ENCODE measurements around the gene S100A10.

S100A10 gene

GRCh38 chr1:152000964-152001630, 7.4 kb upstream of the S100A10 start:
- Mint-ChIP-seq H3K9me3 (no peaks in the 10 kb centered on the region), H3K36me3 (ENCODE audit: low read depth) (no peaks in the 10 kb centered on the region), H3K27ac (no peak overlapping the region), H3K4me3 (no peak overlapping the region), H3K4me1 (peaks cover 5% of the 10 kb centered on the region), H3K27me3 (peaks cover 9% of the 10 kb centered on the region)
- DNase-seq, result no peak
- ATAC-seq, result no peak

DNA sequence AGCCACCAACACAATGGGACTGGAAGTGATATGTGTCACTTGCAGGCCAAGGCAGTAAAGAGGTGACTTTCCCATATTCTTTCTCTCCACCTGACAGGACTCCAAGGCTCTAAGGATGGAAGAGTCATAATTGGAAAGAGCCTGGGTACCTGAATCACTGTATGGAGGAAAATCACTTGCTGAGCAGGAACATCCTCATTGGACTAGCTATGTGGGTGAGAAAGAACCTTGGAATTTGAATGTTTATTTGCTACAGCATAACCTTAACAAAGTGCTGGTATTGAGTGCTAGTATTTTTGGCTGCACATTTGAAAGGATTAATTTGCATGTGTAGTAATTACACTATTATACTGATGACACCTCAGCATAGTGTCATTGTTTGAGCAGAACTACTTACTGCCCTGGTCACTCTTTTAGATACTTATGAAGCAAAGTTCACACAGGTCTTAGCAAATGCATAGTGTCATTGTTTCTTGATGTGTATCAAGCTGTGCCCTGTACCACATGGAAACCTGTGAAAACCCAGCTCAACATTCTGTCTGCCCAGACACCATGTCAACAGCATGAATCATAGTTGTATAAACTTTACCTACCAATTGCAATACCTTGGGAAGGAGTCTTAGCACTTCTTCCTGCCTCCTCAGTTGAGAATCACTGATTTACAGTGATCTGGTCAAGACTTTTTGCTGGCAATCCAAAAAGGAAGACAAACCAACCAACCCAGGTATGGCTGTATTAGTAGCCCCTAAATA, 5.1 kb upstream of the S100A10 start:
- H3K4me3 Mint-ChIP-seq, result no peak overlapping the region
- peaks cover 16% of the 10 kb centered on the region for H3K4me1 Mint-ChIP-seq
- no peaks in the 10 kb centered on the region for H3K9me3 Mint-ChIP-seq
- H3K27ac Mint-ChIP-seq, result no peak overlapping the region
- H3K36me3 Mint-ChIP-seq (ENCODE audit: low read depth), result no peaks in the 10 kb centered on the region
- DNase-seq (no peak), ATAC-seq (no peak)
- H3K27me3 Mint-ChIP-seq, result peaks cover 3% of the 10 kb centered on the region

- Mint-ChIP-seq H3K27me3 (peaks cover 2% of the 10 kb centered on the region), H3K27ac (no peak overlapping the region)
Observed at GRCh38 chr1:151997284-151997570, 3.6 kb upstream of the S100A10 start.

GRCh38 chr1:151995774-151996173, 2.1 kb upstream of the S100A10 start:
- ATAC-seq (no peak), DNase-seq (no peak)
- no peak overlapping the region for H3K27ac Mint-ChIP-seq
- peaks cover 35% of the 10 kb centered on the region for H3K4me1 Mint-ChIP-seq
- no peaks in the 10 kb centered on the region for H3K9me3 Mint-ChIP-seq
- H3K36me3 Mint-ChIP-seq (ENCODE audit: low read depth), result peaks cover 6% of the 10 kb centered on the region
- H3K27me3 Mint-ChIP-seq, result peaks cover 2% of the 10 kb centered on the region
- H3K4me3 Mint-ChIP-seq, result no peak overlapping the region

More at GRCh38 chr1:151997284-151997570, 3.6 kb upstream of the S100A10 start:
- Mint-ChIP-seq H3K4me1 (peaks cover 25% of the 10 kb centered on the region), H3K36me3 (ENCODE audit: low read depth) (peaks cover 4% of the 10 kb centered on the region), H3K9me3 (no peaks in the 10 kb centered on the region), H3K4me3 (no peak overlapping the region)
- ATAC-seq, result no peak
- no peak for DNase-seq

DNA sequence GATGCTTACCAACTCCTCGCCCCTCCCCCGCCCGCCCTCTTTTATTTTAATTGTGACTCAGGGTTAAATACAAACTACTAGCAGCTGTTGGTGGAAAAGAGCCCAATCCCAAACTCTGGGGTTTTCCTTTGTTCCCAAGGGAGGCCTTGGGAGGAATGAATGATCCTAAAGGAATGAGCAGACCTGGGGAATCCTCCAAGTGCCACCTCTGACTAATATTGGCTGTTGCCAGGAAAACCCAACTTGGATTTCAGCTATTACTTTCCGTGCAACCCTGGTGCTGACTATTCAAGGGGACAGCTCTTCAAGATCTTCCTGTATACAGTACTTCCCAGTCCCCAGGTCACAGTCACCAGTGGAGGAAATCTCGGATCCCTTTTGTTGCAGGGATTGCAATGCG, 1.3 kb upstream of the S100A10 start:
- Mint-ChIP-seq H3K36me3 (ENCODE audit: low read depth) (peaks cover 6% of the 10 kb centered on the region), H3K4me3 (no peak overlapping the region), H3K4me1 (peaks cover 43% of the 10 kb centered on the region), H3K27me3 (peaks cover 2% of the 10 kb centered on the region), H3K9me3 (no peaks in the 10 kb centered on the region), H3K27ac (no peak overlapping the region)
- no peak for DNase-seq
- no peak for ATAC-seq

- ATAC-seq (peak; percentile 8), DNase-seq (peak; percentile 45)
- Mint-ChIP-seq H3K9me3 (no peaks in the 10 kb centered on the region), H3K4me1 (peaks cover 60% of the 10 kb centered on the region), H3K27ac (peak overlapping the region; percentile 96), H3K4me3 (peak overlapping the region; percentile 93), H3K36me3 (ENCODE audit: low read depth) (peaks cover 9% of the 10 kb centered on the region), H3K27me3 (no peaks in the 10 kb centered on the region)
Observed at GRCh38 chr1:151993084-151993733, 450 bp downstream of the S100A10 start.

- ATAC-seq (peak; percentile 11), DNase-seq (peak; percentile 59)
- Mint-ChIP-seq H3K27ac (peak overlapping the region; percentile 96), H3K4me3 (peak overlapping the region; percentile 93), H3K36me3 (ENCODE audit: low read depth) (peaks cover 9% of the 10 kb centered on the region), H3K9me3 (no peaks in the 10 kb centered on the region), H3K4me1 (peaks cover 65% of the 10 kb centered on the region), H3K27me3 (no peaks in the 10 kb centered on the region)
Observed at GRCh38 chr1:151992303-151993083, 1.2 kb downstream of the S100A10 start.

DNA sequence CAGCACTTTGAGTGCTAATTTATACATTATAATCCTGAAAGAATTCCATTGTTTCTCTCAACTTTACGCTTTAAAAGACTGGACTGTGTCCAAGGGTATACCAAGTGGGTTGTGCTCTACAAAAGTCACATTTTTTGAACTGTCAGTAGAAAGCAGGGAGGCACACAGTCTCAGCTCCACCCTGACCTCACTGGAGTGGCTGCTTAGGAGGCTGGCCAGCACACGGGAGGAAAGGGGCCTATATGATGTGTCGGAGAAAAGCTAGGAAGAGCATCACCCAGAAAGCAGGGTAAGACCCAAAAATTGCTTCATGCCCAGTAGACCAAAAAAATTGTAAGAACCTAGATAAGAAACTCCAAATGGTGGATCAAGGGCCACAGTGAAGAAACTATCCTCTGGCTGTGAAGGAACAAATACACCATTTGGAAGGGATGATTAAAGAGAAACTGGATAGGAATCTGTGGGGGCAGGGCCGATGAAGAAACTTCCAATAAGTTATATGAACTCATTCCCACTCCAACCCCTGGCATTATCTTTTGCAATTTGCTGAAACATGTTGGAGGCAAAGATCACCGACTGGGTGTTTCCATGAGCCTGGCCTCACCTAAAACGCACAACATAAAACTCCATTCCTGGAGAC, 1.9 kb downstream of the S100A10 start:
- Mint-ChIP-seq H3K4me3 (peak overlapping the region; percentile 93), H3K9me3 (no peaks in the 10 kb centered on the region), H3K27me3 (no peaks in the 10 kb centered on the region), H3K36me3 (ENCODE audit: low read depth) (peaks cover 12% of the 10 kb centered on the region), H3K4me1 (peaks cover 65% of the 10 kb centered on the region), H3K27ac (peak overlapping the region; percentile 96)
- ATAC-seq (no peak), DNase-seq (no peak)

DNA sequence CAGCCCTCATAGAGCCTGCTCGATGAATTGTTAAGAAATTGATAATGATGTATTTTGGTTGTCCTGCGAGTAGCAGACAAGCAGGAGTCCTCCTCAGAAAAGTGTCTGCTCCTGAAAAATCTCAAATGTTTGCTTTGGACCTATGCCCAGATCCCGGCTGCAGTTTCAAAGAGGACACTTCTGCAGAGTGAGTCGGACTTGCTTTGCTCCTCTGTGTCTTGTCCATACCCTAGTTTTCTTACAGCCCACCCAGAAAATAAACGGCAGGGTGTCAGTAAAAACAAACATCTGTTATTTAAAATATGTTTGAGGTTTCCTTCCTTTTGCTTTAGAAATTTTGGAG, 2.8 kb downstream of the S100A10 start:
- Mint-ChIP-seq H3K4me3 (peak overlapping the region; percentile 93), H3K27ac (no peak overlapping the region), H3K4me1 (peaks cover 74% of the 10 kb centered on the region), H3K27me3 (no peaks in the 10 kb centered on the region), H3K9me3 (no peaks in the 10 kb centered on the region), H3K36me3 (ENCODE audit: low read depth) (peaks cover 21% of the 10 kb centered on the region)
- DNase-seq (no peak), ATAC-seq (no peak)

DNA sequence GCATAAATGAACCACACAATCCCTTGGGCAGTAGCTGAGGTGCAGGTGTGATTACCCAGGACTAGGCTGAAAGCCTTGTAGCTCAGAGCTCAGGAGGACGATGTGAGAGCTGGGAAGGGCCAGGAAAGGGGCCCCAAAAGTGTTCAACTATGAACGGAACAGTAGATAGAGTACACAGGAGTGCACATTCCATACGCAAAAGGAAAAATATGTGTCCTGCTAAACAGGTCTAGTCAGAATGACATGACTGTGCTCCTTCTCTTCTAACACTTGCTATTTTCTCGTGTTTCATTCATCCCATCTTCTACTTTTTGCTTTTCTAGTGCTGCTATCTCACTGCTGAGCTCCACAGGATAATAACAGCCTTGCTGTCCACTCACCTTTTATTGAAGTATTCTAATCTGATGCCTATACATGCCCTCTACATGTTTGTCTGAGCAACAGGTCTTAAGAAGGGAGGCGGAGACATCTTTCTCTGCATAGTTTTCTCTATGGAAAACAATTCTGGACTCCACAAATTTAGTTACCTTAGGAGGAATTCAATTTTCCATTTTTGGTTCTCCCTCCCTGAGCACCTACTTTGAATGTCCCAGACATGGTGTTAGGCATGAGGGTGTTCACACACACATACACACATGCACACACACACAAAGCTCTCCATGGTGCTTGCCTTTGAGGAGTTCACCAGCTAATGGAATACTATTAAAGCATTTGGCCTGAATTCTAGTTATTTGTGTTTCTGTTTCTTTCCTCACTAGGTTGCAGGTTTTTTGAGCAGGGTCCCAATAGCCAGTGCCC, 3.4 kb downstream of the S100A10 start:
- H3K4me3 Mint-ChIP-seq, result no peak overlapping the region
- peak overlapping the region; percentile 27 for H3K27ac Mint-ChIP-seq
- H3K36me3 Mint-ChIP-seq (ENCODE audit: low read depth), result peaks cover 26% of the 10 kb centered on the region

DNA sequence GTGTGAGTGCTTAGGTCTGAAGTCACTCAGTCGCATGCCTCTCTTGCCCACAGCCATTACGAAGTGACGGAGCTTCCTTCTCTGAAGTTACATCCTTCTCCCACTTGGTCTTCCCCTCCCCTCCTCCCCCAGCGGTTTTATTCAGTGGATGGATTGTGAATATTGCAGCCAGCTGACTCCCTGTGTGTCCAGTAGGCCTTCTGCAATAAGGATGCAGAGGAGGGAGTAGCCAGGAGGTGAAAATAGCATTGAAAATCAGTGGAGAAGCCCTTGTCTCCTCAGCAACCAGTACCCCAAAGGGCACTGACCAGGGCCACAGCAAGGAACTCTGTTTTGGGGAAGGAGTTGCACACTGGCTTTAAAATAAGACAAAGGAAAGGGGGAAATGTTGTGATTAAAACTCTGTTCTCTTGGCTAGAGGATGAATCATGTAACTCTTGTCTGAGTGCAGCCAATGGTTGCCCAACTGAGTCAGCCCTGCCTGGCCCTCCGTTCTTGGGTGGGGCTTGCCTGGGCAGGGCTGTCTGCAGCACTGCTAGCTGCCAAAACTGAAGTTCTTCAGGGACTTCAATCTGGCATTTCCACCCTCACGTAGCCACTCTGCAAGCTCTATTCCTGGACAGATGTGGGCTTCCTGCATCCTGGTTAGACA, 4.3 kb downstream of the S100A10 start:
- peak overlapping the region; percentile 19 for H3K27ac Mint-ChIP-seq
- DNase-seq (peak; percentile 58), ATAC-seq (peak; percentile 60)
- peaks cover 34% of the 10 kb centered on the region for H3K36me3 Mint-ChIP-seq (ENCODE audit: low read depth)
- H3K27me3 Mint-ChIP-seq, result no peaks in the 10 kb centered on the region
- no peak overlapping the region for H3K4me3 Mint-ChIP-seq
- peaks cover 80% of the 10 kb centered on the region for H3K4me1 Mint-ChIP-seq
- H3K9me3 Mint-ChIP-seq, result no peaks in the 10 kb centered on the region

More for the DNA sequence above, 3.4 kb downstream of the S100A10 start:
- DNase-seq (no peak), ATAC-seq (no peak)
- Mint-ChIP-seq H3K27me3 (no peaks in the 10 kb centered on the region), H3K9me3 (no peaks in the 10 kb centered on the region), H3K4me1 (peaks cover 78% of the 10 kb centered on the region)

GRCh38 chr1:151988405-151988923, 5.2 kb downstream of the S100A10 start:
- no peak overlapping the region for H3K4me3 Mint-ChIP-seq
- peak overlapping the region; percentile 9 for H3K27ac Mint-ChIP-seq
- no peak for DNase-seq

More at GRCh38 chr1:151988405-151988923, 5.2 kb downstream of the S100A10 start:
- no peaks in the 10 kb centered on the region for H3K9me3 Mint-ChIP-seq
- H3K36me3 Mint-ChIP-seq (ENCODE audit: low read depth), result peaks cover 41% of the 10 kb centered on the region
- peaks cover 87% of the 10 kb centered on the region for H3K4me1 Mint-ChIP-seq
- no peak for ATAC-seq
- no peaks in the 10 kb centered on the region for H3K27me3 Mint-ChIP-seq

Data from activated naive CD8-positive, alpha-beta T cell treated with anti-CD3 and anti-CD28 coated beads, Interleukin-2, amount 50 U/mL, for 24 hours (primary cell).